Parathyroid adenoma (tissue), 2 donors: ENCODE data around the gene FDXACB1.
A peak's percentile ranks its signal among the peaks of the same experiment; 100 is the strongest.

Experiments used
- H2AFZ ChIP-seq: fragments of 300-600 bp; sonication (generic); one replicate; pipeline ENCODE4 v1.7.0; 2017; ENCODE audit warnings: antibody characterized with exemption, mild to moderate bottlenecking
- H3K27ac ChIP-seq: fragments of 300-600 bp; sonication (generic); one replicate; pipeline ENCODE4 v1.7.0; 2017
- H3K27me3 ChIP-seq: fragments of 300-600 bp; sonication (generic); one replicate; pipeline ENCODE4 v1.7.0; 2017; ENCODE audit warnings: low read length; ENCODE audit not compliant: control insufficient read depth, insufficient read depth
- H3K36me3 ChIP-seq: fragments of 300-600 bp; sonication (generic); one replicate; pipeline ENCODE4 v1.7.0; 2017; ENCODE audit warnings: low read length; ENCODE audit not compliant: control insufficient read depth, insufficient read depth
- H3K4me1 ChIP-seq: fragments of 300-600 bp; sonication (generic); one replicate; pipeline ENCODE4 v1.7.0; 2017; ENCODE audit warnings: control low read depth
- H3K4me2 ChIP-seq: fragments of 300-600 bp; sonication (generic); one replicate; pipeline ENCODE4 v1.7.0; 2017; ENCODE audit warnings: low read length
- H3K4me3 ChIP-seq: fragments of 300-600 bp; sonication (generic); one replicate; pipeline ENCODE4 v1.7.0; 2017; ENCODE audit warnings: low read depth, low read length
- H3K79me2 ChIP-seq: fragments of 300-600 bp; sonication (generic); one replicate; pipeline ENCODE4 v1.7.0; 2017; ENCODE audit warnings: control low read depth
- H3K9ac ChIP-seq: fragments of 300-600 bp; sonication (generic); one replicate; pipeline ENCODE4 v1.7.0; 2017; ENCODE audit warnings: mild to moderate bottlenecking
- H3K9me3 ChIP-seq: fragments of 300-600 bp; sonication (generic); one replicate; pipeline ENCODE4 v1.7.0; 2017; ENCODE audit warnings: low read length; ENCODE audit not compliant: control insufficient read depth
- TF ChIP-seq, protein P1 (sequence below): fragments of 300-600 bp; sonication (generic); IDR thresholded peaks from one replicate; pipeline ENCODE4 v1.7.0; 2017; ENCODE audit warnings: antibody characterized with exemption, mild to moderate bottlenecking
- donor health status: primary hyperparathyroidism.

The FDXACB1 gene

DNA sequence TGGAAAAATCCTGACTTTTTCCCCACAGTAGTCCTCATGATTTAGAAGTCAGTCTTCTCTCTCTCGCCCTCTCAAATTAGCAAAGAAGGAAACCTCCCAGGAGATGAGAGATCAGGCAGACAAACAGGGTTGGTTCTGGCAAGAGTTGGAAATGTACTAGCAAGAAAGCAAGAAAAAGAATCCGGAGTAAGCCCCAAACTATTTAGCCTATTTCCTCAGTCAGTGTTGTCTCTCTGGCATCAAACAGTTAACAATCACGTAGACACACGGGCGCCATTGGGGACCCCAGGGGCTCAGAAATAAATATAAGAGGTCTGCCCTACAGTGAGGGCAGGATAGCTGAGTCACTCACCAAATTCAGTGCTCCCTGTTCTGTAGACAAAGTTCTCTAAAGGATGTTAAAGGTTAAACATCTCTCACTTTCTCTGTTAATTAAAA is 44.4 kb upstream of the FDXACB1 start:
- no peaks in the 10 kb centered on the region for H3K27me3 ChIP-seq
- no peak overlapping the region for H3K4me2 ChIP-seq
- H3K36me3 ChIP-seq: no peaks in the 10 kb centered on the region
- H3K79me2 ChIP-seq: no peaks in the 10 kb centered on the region
- no peak overlapping the region for H3K4me3 ChIP-seq
- TF ChIP-seq, protein P1, sequence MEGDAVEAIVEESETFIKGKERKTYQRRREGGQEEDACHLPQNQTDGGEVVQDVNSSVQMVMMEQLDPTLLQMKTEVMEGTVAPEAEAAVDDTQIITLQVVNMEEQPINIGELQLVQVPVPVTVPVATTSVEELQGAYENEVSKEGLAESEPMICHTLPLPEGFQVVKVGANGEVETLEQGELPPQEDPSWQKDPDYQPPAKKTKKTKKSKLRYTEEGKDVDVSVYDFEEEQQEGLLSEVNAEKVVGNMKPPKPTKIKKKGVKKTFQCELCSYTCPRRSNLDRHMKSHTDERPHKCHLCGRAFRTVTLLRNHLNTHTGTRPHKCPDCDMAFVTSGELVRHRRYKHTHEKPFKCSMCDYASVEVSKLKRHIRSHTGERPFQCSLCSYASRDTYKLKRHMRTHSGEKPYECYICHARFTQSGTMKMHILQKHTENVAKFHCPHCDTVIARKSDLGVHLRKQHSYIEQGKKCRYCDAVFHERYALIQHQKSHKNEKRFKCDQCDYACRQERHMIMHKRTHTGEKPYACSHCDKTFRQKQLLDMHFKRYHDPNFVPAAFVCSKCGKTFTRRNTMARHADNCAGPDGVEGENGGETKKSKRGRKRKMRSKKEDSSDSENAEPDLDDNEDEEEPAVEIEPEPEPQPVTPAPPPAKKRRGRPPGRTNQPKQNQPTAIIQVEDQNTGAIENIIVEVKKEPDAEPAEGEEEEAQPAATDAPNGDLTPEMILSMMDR: no peak
- peak overlapping the region; percentile 47 for H3K27ac ChIP-seq
- H3K4me1 ChIP-seq: no peaks in the 10 kb centered on the region
- H3K9me3 ChIP-seq: no peaks in the 10 kb centered on the region
- no peak overlapping the region for H3K9ac ChIP-seq
- H2AFZ ChIP-seq: no peak overlapping the region

DNA sequence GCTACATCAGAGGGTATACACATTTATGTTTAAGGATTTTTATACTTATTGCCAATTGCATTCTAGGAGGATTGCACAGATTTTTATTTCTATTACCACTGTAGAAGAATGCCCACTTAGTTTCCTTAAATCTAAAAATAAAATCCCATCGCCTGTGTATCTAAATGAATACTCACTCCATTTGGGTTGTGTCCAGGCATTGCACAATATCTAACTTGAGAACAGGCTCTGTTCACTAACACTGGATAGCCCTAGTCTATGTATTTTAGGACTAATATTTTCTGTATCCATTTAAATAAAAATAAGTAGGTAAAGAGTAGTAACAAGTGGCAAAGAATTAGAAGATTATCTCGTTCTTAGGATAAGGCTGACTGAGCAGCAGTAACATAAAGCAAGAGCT is 43.8 kb upstream of the FDXACB1 start:
- H3K4me2 ChIP-seq: peak overlapping the region; percentile 8
- peak overlapping the region; percentile 47 for H3K27ac ChIP-seq
- no peaks in the 10 kb centered on the region for H3K9me3 ChIP-seq
- no peak overlapping the region for H3K4me3 ChIP-seq
- no peaks in the 10 kb centered on the region for H3K27me3 ChIP-seq
- TF ChIP-seq, protein P1: no peak
- H2AFZ ChIP-seq: no peak overlapping the region
- H3K4me1 ChIP-seq: no peaks in the 10 kb centered on the region
- no peaks in the 10 kb centered on the region for H3K36me3 ChIP-seq
- no peaks in the 10 kb centered on the region for H3K79me2 ChIP-seq
- H3K9ac ChIP-seq: no peak overlapping the region

DNA sequence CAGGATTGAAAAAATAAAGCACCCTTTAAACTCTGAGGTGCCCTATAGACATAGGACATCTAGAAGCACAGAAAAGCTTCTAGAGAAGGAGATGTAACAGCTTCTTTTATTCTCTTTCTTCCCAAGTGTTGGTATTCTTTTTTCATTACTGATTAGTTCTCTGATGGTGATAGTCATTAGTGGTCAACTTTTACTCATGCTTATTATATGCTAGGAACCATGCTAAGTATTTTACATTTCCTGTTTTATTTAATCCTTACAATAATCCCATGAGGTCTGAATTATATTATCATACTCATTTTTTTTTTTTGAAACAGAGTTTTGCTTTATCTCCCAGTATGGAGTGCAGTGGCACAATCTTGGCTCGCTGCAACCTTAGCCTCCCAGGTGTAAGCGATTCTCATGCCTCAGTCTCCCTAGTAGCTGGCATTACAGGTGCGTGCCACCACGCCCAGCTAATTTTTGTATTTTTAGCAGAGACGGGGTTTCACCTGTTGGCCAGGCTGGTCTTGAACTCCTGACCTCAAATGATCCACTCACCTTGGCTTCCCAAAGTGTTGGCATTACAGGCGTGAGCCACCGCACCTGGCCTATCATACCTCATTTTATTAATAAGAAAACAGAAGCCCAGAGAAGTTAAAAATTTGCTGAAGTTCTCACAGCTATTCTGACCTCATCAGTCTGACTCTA is 42.7 kb upstream of the FDXACB1 start:
- H3K9ac ChIP-seq: no peak overlapping the region
- H3K27ac ChIP-seq: no peak overlapping the region
- TF ChIP-seq, protein P1: no peak
- H3K27me3 ChIP-seq: no peaks in the 10 kb centered on the region
- H3K9me3 ChIP-seq: no peaks in the 10 kb centered on the region
- no peak overlapping the region for H3K4me3 ChIP-seq
- H2AFZ ChIP-seq: no peak overlapping the region
- H3K79me2 ChIP-seq: no peaks in the 10 kb centered on the region
- H3K4me2 ChIP-seq: no peak overlapping the region
- H3K4me1 ChIP-seq: no peaks in the 10 kb centered on the region
- H3K36me3 ChIP-seq: no peaks in the 10 kb centered on the region

DNA sequence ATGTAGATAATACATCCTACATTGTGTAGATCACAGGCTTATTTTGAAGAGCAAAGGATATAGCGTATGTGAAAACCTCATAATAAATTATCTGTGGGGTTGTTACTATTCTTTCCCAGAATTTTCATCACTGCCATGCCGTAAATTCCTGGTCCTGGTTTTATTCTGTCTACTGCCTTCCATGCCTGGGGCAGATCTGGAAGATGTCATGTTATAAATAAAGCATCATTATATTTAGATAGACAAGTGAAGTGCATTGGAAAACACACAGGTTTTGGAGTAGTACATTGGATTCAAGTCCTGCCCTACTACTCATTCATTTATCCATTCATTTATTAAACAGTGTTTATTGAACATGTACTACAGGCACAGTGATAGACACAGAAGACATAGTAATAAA is 41.9 kb upstream of the FDXACB1 start:
- Histone ChIP-seq H3K9ac (no peak overlapping the region), H3K4me3 (no peak overlapping the region), H3K4me1 (no peaks in the 10 kb centered on the region), H3K36me3 (no peaks in the 10 kb centered on the region), H3K79me2 (no peaks in the 10 kb centered on the region), H3K27me3 (no peaks in the 10 kb centered on the region), H3K4me2 (no peak overlapping the region), H3K9me3 (no peaks in the 10 kb centered on the region), H3K27ac (no peak overlapping the region), H2AFZ (no peak overlapping the region)
- TF ChIP-seq, protein P1: no peak
